Measurements from ENCODE around the gene MUS81. TPM values are rescaled to one million over a fixed set of nuclear protein-coding genes. Genes with fewer than 3 reads are reported as not detected.

MUS81 gene
- total RNA-seq, 2 donors from 2014 or later = 51.0 to 64.5 TPM

DNA sequence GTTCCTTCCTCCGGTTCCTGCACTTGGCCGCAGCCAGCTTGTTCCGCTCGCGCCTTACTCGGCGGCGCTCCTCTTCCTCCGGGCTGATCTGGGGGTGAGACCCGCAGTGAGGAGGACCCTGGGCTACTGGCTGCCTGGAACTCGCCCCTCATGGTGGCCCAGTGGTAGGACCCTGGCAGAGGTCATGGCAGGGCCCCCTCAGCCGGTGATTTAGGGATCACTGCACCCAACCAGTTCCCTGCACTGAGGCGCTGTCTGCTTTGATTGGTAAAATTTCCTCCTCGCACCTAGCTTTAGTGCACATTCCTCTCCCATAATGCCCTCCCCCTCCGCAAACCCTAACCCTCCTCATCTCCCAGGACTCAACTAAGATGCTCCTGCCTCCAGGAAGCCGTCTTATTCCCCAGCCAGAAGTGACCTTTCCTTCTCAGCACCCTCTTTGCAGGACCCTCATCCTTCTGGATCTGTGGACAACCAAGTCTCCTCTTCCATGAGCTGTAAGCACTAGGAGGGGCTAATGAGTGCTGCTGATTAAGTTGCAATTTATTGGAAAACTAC, 33.9 kb downstream of the MUS81 start:
- no peaks in the 10 kb centered on the region for H3K36me3 ChIP-seq (ENCODE audit: control insufficient read depth, insufficient read depth, low read length)
- H3K9me3 ChIP-seq (ENCODE audit: control insufficient read depth, low read length) = no peaks in the 10 kb centered on the region
- DNase-seq = no peak
- no peak overlapping the region for H3K27ac Mint-ChIP-seq
- TF ChIP-seq, protein P1, sequence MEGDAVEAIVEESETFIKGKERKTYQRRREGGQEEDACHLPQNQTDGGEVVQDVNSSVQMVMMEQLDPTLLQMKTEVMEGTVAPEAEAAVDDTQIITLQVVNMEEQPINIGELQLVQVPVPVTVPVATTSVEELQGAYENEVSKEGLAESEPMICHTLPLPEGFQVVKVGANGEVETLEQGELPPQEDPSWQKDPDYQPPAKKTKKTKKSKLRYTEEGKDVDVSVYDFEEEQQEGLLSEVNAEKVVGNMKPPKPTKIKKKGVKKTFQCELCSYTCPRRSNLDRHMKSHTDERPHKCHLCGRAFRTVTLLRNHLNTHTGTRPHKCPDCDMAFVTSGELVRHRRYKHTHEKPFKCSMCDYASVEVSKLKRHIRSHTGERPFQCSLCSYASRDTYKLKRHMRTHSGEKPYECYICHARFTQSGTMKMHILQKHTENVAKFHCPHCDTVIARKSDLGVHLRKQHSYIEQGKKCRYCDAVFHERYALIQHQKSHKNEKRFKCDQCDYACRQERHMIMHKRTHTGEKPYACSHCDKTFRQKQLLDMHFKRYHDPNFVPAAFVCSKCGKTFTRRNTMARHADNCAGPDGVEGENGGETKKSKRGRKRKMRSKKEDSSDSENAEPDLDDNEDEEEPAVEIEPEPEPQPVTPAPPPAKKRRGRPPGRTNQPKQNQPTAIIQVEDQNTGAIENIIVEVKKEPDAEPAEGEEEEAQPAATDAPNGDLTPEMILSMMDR (conservative IDR thresholded peaks at IDR 0.05) = no peak
- H3K9me3 Mint-ChIP-seq = no peaks in the 10 kb centered on the region
- peaks cover 12% of the 10 kb centered on the region for H3K27me3 ChIP-seq (ENCODE audit: control insufficient read depth, insufficient read depth, low read length, poor library complexity, severe bottlenecking)
- peaks cover 21% of the 10 kb centered on the region for H3K4me1 Mint-ChIP-seq
- H3K27me3 Mint-ChIP-seq (ENCODE audit: insufficient read depth) = peaks cover 47% of the 10 kb centered on the region
- H3K36me3 Mint-ChIP-seq (ENCODE audit: low read depth) = no peaks in the 10 kb centered on the region
- H3K4me3 ChIP-seq (ENCODE audit: low read length) = no peak overlapping the region
- 90 to 93% methylated on average over 6 to 16 of the region's 16 CpGs for WGBS, 2 experiments (ENCODE audit: insufficient coverage in 1 of 2, insufficient read length in 1 of 2)
- no peak overlapping the region for H3K27ac ChIP-seq (ENCODE audit: low read depth, low read length)
- H3K4me1 ChIP-seq (ENCODE audit: control insufficient read depth, insufficient read depth, low read length) = no peaks in the 10 kb centered on the region
- no peak overlapping the region for H3K4me3 Mint-ChIP-seq
- H3K9ac ChIP-seq (ENCODE audit: extremely low read depth, low read length, poor library complexity, severe bottlenecking) = no peak overlapping the region

- no peaks in the 10 kb centered on the region for H3K36me3 ChIP-seq (ENCODE audit: control insufficient read depth, insufficient read depth, low read length)
- no peak for DNase-seq
- Mint-ChIP-seq H3K36me3 (ENCODE audit: low read depth) (no peaks in the 10 kb centered on the region), H3K4me3 (no peak overlapping the region), H3K27ac (no peak overlapping the region), H3K27me3 (ENCODE audit: insufficient read depth) (peaks cover 46% of the 10 kb centered on the region), H3K9me3 (no peaks in the 10 kb centered on the region), H3K4me1 (peaks cover 11% of the 10 kb centered on the region)
- no peaks in the 10 kb centered on the region for H3K4me1 ChIP-seq (ENCODE audit: control insufficient read depth, insufficient read depth, low read length)
- no peak overlapping the region for H3K4me3 ChIP-seq (ENCODE audit: low read length)
- no peaks in the 10 kb centered on the region for H3K9me3 ChIP-seq (ENCODE audit: control insufficient read depth, low read length)
- peaks cover 25% of the 10 kb centered on the region for H3K27me3 ChIP-seq (ENCODE audit: control insufficient read depth, insufficient read depth, low read length, poor library complexity, severe bottlenecking)
- TF ChIP-seq, protein P1 (conservative IDR thresholded peaks at IDR 0.05) = no peak
- no peak overlapping the region for H3K27ac ChIP-seq (ENCODE audit: low read depth, low read length)
- WGBS, 2 experiments (ENCODE audit: insufficient coverage in 1 of 2, insufficient read length in 1 of 2) = 89% methylated on average over 5 of the region's 5 CpGs; no CpG with 5 or more reads in 1 of the 2 experiments
- no peak overlapping the region for H3K9ac ChIP-seq (ENCODE audit: extremely low read depth, low read length, poor library complexity, severe bottlenecking)
Measured at GRCh38 chr11:65895482-65895981, 35.3 kb downstream of the MUS81 start.

DNA sequence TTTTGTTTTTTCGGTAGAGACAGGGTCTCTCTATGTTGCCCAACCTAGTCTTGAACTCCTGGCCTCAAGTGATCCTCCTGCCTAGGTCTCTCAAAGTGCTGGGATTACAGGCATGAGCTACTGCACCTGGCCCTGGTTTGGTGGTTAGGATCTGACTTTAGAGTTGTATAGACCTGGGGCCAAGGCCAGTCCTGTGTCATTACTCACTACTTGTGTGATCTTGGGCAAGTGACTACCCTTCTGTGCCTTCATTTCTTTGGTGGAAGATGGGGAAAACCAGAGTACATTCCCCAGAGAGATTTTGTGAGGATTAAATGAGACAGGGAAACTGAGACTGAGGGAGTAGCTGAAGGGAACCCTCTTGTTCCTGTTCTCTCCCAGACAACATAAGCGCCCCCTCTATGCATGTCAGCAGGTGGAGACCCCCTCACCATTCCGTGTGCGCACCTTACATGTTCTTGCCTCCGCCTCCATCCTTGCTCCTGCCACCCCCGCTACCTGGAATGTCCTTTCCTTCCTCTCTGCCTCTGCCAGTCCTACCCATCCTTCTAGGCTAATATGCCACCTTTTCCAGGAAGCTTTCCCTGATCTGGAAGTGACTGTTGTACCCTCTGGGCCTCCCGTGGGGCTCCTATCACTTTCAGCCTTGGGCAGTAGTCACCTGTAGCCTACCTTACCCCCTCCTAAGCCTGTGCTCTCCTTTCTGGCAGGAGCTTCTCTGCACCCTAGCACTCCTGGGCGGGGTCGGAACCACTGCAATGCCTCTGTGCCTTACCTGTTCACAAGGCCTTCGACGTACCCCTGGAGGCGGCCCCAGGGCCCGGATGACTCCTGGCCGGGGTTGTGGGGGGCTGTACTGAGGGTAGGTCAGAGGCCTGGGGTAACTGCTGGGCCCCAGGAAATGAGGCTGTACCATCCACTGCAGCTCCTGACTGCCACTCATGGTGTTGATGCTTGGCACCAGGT, 36.1 kb downstream of the MUS81 start:
- Mint-ChIP-seq H3K4me3 (no peak overlapping the region), H3K27ac (no peak overlapping the region), H3K27me3 (ENCODE audit: insufficient read depth) (peaks cover 54% of the 10 kb centered on the region), H3K36me3 (ENCODE audit: low read depth) (no peaks in the 10 kb centered on the region), H3K9me3 (no peaks in the 10 kb centered on the region), H3K4me1 (peaks cover 11% of the 10 kb centered on the region)
- Histone ChIP-seq H3K36me3 (ENCODE audit: control insufficient read depth, insufficient read depth, low read length) (no peaks in the 10 kb centered on the region), H3K9ac (ENCODE audit: extremely low read depth, low read length, poor library complexity, severe bottlenecking) (no peak overlapping the region), H3K9me3 (ENCODE audit: control insufficient read depth, low read length) (no peaks in the 10 kb centered on the region), H3K27ac (ENCODE audit: low read depth, low read length) (no peak overlapping the region), H3K4me3 (ENCODE audit: low read length) (no peak overlapping the region), H3K27me3 (ENCODE audit: control insufficient read depth, insufficient read depth, low read length, poor library complexity, severe bottlenecking) (peaks cover 33% of the 10 kb centered on the region), H3K4me1 (ENCODE audit: control insufficient read depth, insufficient read depth, low read length) (no peaks in the 10 kb centered on the region)
- DNase-seq = no peak
- 89 to 98% methylated on average over 10 to 14 of the region's 14 CpGs for WGBS, 2 experiments (ENCODE audit: insufficient coverage in 1 of 2, insufficient read length in 1 of 2)
- TF ChIP-seq, protein P1 (conservative IDR thresholded peaks at IDR 0.05) = no peak

Data from endodermal cell (in vitro differentiated cells).